ENCODE results near the gene AHCYL2.
"Not testable (repeated sequence)": the region's sequence is repeated elsewhere in the genome, so short reads cannot be mapped to it uniquely, and the experiment has no call there.

The AHCYL2 gene

GRCh38 chr7:129385598-129385997 is 160.8 kb downstream of the AHCYL2 start:
- DNase-seq (ENCODE audit: low spot score), result no peak

GRCh38 chr7:129386506-129386905 is 161.7 kb downstream of the AHCYL2 start:
- DNase-seq (ENCODE audit: low spot score), result no peak

- DNase-seq (ENCODE audit: low spot score), result no peak
Observed at GRCh38 chr7:129387537-129387936, 162.7 kb downstream of the AHCYL2 start.

GRCh38 chr7:129388333-129389098 is 163.7 kb downstream of the AHCYL2 start:
- no peak for DNase-seq (ENCODE audit: low spot score)

GRCh38 chr7:129389829-129390228 is 165.0 kb downstream of the AHCYL2 start:
- no peak for DNase-seq (ENCODE audit: low spot score)

GRCh38 chr7:129390314-129390713 is 165.5 kb downstream of the AHCYL2 start:
- no peak for DNase-seq (ENCODE audit: low spot score)

- no peak for DNase-seq (ENCODE audit: low spot score)
Observed at GRCh38 chr7:129391546-129392171, 166.8 kb downstream of the AHCYL2 start.

- no peak for DNase-seq (ENCODE audit: low spot score)
Observed at GRCh38 chr7:129393255-129393654, 168.4 kb downstream of the AHCYL2 start.

GRCh38 chr7:129394101-129394500 is 169.3 kb downstream of the AHCYL2 start:
- no peak for DNase-seq (ENCODE audit: low spot score)

GRCh38 chr7:129394982-129395914 is 170.4 kb downstream of the AHCYL2 start:
- DNase-seq (ENCODE audit: low spot score), result no peak

- no peak for DNase-seq (ENCODE audit: low spot score)
Observed at GRCh38 chr7:129401228-129401966, 176.6 kb downstream of the AHCYL2 start.

- DNase-seq (ENCODE audit: low spot score), result no peak
Observed at GRCh38 chr7:129401967-129402860, 177.4 kb downstream of the AHCYL2 start.

GRCh38 chr7:129405527-129405926 is 180.7 kb downstream of the AHCYL2 start:
- no peak for DNase-seq (ENCODE audit: low spot score)

GRCh38 chr7:129410238-129410637 is 185.4 kb downstream of the AHCYL2 start:
- not testable (repeated sequence) for DNase-seq (ENCODE audit: low spot score)

- no peak for DNase-seq (ENCODE audit: low spot score)
Observed at GRCh38 chr7:129412501-129412900, 187.7 kb downstream of the AHCYL2 start.

- no peak for DNase-seq (ENCODE audit: low spot score)
Observed at GRCh38 chr7:129417073-129417472, 192.2 kb downstream of the AHCYL2 start.

GRCh38 chr7:129421717-129422250 is 197.0 kb downstream of the AHCYL2 start:
- DNase-seq (ENCODE audit: low spot score), result no peak

GRCh38 chr7:129422727-129423126 is 197.9 kb downstream of the AHCYL2 start:
- DNase-seq (ENCODE audit: low spot score), result no peak

- no peak for DNase-seq (ENCODE audit: low spot score)
Observed at GRCh38 chr7:129423700-129424410, 199.0 kb downstream of the AHCYL2 start.

- DNase-seq (ENCODE audit: low spot score), result no peak
Observed at GRCh38 chr7:129426482-129426881, 201.7 kb downstream of the AHCYL2 start.

Data from Ammon's horn (tissue), 1 donor.